Inflammatory macrophage (primary cell): ENCODE measurements around the gene RNF214.

Experiments
- DNase-seq, 2 donors: peaks; one replicate each; pipeline ENCODE4 v3.0.0-alpha.2; 2020 to 2022

The RNF214 gene

DNA sequence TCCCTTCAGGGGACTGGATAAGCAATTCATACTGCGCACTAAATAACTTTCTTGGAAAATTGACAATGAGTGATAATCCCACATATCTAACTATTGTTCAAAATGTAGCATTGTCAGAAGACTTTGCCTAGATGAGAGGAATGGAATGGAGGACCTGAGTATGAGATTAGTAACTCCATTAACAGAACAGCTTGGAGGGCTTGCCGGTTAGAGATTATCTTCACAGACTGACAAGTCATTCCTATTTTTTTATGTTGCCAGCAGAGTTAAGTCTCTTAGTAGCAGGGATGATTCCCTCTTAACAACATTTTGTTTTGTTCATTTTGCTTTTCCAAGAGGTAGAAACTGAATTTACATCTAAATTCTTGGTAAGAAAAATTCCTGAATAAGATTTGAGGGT is 51.6 kb downstream of the RNF214 start:
- no peak for DNase-seq

GRCh38 chr11:117286588-117286987 is 54.1 kb downstream of the RNF214 start:
- no peak for DNase-seq

GRCh38 chr11:117287668-117288067 is 55.2 kb downstream of the RNF214 start:
- DNase-seq, result no peak

DNA sequence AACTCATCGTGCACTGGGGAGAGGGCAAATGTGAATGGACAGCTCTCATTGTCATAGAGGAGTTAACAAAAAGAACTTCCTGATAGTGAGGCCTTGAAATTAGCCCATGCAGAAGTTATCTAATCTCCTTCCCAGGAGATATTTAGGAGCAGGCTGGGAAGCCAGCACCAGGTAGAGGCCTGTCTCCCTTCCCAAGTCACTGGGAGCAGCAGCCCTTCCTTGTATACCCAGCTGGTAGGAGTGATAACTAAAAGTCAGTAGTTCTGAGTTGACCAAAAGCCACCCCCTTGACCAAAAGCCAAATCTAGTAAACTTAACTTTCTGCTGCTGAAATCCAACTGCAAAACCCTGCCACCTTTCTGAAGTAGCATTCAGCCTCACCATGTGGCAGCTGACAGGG is 57.3 kb downstream of the RNF214 start:
- no peak for DNase-seq

DNA sequence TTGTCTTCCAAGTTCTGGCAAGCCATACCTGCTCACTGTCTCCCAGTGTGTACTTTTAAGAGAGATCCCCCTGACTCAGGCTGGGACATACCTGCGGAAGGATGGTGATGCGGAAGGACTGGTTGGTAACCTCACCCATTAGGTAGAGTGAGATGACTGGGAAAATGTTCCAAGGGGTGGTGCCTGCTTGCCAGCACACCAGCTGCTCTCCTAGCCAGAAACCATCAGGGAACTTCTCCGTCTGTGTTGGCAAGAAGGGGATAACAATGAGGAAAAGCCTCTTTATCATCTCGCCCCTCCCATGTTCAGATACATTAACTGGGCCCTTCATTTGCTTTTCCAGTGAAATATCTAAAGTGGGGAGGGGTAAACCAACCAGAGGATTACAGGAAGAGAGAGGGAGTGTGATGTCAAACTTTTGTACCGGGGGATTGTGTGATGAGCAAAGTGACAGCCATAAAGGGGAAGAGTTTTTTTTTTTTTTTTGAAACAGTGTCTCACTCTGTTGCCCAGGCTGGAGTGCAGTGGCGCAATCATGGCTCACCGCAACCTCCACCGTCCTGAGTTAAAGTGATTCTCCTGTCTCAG is 58.4 kb downstream of the RNF214 start, which contains the start of gene BACE1-AS:
Gene BACE1-AS, plus strand, starts transcription at position 538 of the 588 bp plus-strand sequence.
- DNase-seq, result no peak

- no peak for DNase-seq
Measured at GRCh38 chr11:117292616-117293015, 60.1 kb downstream of the RNF214 start.

DNA sequence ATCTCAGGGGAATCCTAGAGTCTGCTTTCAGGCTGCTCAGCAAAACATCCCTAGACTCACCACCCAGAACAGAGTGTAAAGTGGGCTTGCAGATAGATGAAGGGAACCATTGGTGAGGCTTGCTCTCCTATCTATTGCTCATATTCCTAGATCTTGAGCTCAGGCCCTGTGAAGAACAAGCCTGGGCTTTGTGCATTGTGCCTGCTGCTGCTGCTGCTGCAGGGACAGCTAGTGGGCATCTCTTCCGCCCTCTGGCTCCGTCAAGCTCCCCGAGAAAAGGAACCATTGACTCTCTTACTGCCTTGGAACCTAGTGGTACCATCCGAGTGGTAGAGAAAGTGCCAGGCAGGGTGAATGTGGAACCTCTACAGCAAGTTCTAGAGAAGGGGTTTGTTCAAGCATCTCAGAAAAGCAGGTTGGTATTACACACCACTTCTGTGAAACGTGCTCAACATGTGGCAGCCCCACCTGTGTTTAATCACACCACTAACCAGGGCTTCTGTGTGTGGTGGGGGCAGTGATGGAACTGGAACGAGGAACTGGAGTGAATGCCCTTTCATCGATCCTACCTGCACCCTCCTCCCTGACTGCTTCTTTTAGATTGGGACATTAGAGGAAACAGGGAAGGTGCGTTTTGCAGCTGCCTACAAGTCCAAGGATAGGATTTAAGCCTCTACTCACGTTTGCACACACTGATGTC is 63.1 kb downstream of the RNF214 start:
- no peak for DNase-seq

DNA sequence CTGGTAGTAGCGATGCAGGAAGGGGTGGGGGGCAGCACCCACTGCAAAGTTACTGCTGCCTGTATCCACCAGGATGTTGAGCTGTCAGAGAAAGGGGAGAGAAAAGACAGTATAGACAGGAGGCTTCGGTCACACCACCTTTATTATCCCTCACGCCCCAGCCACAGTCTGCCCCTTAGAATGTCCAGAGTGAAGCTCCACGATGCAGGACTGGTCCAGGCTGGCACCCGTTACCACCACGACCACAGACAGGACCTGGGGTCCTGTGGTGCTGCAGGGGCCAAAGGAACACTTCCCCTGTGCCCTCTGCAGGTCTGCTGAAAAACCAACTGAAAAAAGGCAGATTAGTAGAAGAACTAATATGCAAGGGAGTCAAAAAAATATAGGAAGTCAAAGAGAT is 64.4 kb downstream of the RNF214 start:
- DNase-seq, result no peak

DNA sequence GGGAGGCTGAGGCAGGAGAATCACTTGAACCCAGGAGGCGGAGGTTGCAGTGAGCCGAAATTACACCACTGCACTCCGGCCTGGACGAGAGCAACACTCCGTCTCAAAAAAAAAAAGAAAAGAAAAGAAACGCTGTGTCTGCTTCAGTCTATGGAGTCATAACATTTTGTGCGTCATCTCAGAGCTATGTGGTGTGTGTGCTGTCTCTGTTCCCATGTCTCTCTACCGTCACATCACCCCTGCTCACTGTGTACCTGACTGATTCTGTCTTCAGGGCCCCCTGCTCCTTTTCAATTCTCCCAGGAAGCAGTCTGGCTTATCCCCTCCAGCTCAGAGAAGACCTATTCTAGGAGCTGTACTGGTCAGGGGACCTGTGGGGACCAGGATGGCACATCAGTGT is 65.7 kb downstream of the RNF214 start:
- DNase-seq, result no peak

DNA sequence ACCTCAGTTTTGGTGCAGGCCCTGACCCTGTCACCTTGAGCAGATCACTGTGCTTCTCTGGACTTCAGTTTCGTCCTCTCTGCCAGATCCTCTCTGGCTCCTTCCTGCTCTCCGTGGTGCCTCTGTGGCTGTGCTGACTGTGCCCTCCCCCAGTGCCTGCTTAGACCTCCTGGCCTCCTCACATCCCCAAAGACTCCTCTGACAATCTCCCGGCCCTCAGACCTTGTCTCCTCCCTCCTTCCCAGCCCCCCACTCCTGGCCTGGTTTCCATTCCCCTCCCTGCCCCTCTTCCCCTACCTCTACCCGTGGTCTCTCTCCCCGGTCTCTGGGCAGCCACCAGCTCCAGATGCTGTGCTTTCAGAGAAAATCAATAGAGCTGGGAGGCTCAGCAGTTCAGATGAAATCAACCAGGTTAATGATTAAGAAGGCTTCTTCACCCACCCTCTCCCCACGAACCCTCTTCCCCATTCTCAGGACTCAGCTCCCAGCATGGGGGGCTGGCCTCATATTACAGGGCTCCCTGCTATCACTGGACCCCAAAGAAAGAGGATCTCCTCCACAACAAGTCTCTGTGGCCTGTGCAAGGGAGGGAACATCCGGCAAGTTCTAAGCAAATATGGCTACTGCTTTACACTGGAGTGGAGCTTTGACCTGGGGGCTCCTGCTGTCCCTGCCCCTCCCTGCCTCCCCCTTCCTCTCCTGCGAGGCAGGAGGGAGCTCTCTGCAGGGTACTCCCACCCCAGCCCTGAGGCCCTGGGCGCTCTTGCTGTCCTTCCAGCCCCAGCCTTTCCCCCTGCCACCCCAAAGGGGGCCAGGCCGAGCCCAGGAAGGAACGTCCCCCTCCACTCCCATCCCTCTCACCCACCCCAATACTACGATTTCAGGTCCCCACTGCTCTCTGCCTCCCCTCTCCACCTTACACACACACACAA is 67.1 kb downstream of the RNF214 start:
- no peak for DNase-seq

- no peak for DNase-seq
Measured at GRCh38 chr11:117300283-117300663, 67.8 kb downstream of the RNF214 start.

GRCh38 chr11:117300773-117301172 is 68.3 kb downstream of the RNF214 start:
- peak in 1 of 2 donors; percentile 12 for DNase-seq

- DNase-seq, result no peak
Measured at GRCh38 chr11:117302228-117302627, 69.8 kb downstream of the RNF214 start.

- no peak for DNase-seq
Measured at GRCh38 chr11:117303101-117303500, 70.6 kb downstream of the RNF214 start.

DNA sequence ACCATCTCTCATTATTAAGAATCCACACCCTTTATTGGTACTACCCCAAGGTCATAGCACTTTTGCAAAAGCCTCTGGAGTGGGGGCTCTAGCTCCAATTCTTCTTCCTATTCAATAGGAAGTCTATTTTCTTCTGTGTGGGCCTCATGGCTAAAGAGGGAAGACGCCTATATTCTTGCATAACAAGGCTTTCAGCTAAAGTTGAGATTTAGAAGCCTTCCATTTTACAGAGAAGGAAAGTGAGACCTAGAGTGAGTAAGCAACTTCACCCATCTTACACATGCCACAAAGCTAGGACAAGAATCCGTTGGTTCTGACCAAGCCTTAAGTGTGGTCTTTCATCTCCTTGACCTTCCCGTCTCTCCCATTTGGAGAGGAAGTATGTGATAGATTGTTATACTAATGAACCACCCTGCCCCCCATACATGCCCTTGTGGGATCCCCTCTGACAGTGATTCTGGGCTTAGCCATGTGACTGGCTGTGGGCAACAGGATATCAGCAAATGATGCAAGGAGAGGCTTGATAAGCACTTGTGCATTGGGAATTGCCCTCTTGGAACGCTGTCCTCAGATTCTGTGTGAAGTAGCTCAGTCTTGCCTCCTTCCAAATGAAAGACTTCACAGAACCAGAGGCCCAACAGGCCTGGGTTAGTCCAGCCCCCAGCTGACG is 71.3 kb downstream of the RNF214 start:
- peak; percentile 48 to 58 for DNase-seq

GRCh38 chr11:117305145-117305544 is 72.7 kb downstream of the RNF214 start:
- DNase-seq, result no peak

DNA sequence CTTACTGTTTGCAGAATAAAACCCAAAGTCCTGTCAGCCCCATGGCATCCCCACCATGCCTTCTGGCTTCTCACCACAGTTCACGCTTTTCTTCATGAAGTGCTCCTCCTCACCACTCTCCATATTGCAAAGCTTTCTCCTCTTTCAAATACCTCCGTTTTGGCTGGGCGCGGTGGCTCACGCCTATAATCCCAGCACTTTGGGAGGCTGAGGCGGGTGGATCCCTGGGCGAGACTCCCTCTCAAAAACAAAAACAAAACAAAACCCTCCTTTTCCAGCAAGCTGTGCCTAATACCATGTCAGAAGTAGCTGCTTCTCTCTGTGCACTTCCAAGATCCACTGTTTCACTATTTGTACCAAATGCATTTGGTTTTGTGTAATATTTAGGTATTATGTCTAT is 76.8 kb downstream of the RNF214 start:
- DNase-seq, result no peak

- peak; percentile 68 to 75 for DNase-seq
Measured at GRCh38 chr11:117313091-117313490, 80.6 kb downstream of the RNF214 start.

DNA sequence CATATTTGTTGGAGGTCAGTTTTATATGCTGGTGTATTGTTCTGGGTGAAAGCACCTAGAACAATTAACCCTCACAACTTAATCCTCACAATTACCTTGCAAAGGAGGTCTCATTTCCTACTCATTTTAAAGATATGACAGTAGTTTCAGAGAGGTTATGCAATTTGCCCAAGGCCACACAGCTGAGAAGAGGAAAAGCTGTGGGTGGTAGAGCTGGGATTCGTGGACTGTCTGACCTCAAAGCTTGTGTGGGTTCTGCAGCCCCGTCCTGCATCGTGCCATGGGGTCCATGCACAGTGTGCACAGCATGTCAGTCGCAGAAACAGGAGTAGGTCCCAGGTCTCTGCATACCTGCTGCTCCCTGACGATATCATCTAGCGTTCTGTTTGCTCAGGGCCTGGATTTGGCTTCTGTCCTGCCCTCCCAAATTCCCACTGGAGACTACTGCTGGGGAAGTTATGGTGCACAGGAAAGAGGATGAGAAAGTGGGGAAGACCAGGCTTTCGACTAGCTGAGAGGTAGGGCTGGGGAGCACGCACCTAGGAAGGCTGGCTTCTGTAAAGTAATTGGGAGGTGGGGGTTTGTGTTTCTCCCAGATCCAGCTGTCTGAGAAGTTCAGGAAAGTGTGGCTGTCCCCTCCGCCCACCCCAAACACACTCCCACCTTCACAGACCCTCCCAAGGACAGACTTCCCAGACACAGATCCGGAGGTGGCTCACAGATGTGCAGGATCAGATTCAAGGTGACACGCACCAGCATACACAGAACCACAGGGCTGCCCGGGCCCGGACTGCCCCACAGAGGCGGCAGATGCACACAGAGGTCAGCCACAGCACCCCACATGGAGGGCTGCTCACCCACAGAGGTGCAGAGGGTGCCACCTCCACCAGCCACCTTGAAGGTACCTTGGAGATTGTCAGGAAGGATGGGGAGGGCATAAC is 81.6 kb downstream of the RNF214 start:
- peak; percentile 18 to 42 for DNase-seq

DNA sequence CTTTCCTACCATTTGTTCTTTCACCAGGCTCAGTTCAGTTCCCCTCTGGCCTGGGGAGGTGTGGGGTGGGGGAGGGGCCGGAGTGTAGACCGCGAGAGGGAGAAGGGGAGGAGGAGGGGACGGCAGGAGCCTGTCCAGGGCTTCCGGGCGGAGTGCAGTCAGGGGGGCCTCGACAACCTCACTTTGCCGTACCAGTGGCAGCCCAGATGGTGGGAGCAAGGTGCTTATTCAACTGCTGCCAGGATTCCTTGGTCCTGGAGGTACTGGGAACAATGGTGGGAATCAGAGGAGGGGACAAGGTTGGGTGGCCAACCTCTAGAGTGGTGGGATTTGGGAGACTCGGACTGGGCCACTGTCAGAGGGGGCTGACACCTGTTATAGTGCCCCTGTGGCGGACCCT is 82.4 kb downstream of the RNF214 start:
- DNase-seq, result no peak

DNA sequence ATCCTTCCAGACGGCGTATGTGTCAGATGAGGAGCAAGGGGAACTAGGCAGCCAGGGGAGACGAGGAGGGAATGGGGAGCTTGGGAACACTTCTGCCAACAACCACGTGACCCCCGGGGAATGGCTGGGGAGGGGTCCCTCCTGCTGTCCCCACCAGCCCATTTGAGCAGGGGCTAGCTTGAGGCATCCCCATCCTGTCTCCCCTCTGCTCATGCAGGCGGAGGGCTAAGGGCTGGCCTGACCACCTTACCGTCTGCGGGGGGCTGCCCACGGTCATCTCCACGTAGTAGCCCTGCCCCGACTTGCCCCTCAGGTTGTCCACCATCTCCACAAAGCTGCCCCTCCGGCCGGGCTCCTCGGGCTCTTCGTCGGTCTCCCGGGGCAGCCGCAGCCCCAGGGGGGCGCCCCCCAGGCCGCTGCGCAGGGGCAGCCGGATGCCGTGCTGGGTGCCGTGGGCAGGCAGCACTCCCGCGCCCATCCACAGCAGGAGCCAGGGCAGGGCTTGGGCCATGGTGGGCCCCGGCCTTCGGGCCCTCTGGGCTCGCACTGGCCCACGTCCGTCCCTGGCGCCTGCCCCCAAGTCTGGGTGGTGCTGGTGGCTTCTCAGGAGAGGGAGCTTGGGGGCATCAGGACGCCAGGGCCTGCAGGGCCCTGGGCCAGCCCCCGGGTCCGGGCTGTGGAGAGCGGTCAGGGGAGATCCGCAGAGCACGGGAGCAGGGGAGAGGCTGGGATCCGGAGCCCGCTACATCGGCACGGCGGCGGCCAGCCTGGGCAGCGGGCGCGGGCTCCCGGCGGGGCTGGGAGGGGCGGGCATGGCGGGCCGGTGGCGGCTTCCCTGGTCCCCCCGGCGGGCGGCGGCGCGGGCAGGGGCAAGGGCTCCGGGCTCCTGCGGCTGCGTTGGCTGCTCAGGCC is 83.1 kb downstream of the RNF214 start:
- DNase-seq, result no peak
